HG03135 (cell line): Measurements from ENCODE around the gene SEC11A.
A peak's percentile ranks its signal among the peaks of the same experiment; 100 is the strongest.
"Not testable (repeated sequence)": the region's sequence is repeated elsewhere in the genome, so short reads cannot be mapped to it uniquely, and the experiment has no call there.

Source experiments
- ATAC-seq: cut with Tn5 transposase; IDR thresholded peaks from one replicate; pipeline ENCODE4 v1.9.1; 2021; ENCODE audit warnings: mild to moderate bottlenecking, moderate library complexity; ENCODE audit not compliant: unreplicated experiment

SEC11A gene

DNA sequence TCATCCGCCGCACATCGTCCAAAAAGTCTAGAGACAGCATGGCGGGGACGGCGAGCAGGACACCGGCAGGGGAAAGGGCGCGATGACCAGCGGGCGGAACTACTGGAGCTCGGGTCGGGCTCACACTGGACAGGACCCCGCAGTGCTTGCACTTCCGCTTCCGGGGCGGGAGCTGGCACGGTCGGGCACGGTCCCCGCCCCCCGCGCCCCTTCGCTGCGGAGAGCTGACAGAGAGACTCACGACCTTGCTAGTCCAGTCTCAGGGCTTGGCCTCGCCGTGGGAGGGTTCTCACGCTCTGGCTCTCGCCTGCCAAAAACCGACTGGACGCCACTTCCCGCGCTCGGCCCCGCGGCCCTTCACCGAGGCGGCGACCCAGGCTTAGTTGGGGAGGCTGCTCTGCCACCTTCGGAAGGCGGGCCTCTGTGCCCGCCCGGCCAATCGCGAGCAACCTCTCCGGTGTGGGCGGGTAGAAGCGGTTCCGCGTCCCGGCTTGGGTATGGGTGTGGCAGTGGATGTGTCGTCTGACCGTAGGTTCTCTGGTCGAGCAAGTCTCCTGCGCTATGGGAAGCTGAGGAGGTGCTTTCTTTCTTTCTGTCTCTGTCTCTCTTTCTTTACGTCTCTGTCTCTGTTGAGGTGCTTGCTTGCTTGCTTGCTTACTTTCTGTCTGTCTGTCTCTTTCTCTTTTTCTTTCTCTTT lies at the start of gene SEC11A:
TSS of gene SEC11A (minus strand) at position 104 of the 697 bp plus-strand sequence. CDS start at position 40, 64 bp downstream.
- peak; percentile 89 for ATAC-seq

DNA sequence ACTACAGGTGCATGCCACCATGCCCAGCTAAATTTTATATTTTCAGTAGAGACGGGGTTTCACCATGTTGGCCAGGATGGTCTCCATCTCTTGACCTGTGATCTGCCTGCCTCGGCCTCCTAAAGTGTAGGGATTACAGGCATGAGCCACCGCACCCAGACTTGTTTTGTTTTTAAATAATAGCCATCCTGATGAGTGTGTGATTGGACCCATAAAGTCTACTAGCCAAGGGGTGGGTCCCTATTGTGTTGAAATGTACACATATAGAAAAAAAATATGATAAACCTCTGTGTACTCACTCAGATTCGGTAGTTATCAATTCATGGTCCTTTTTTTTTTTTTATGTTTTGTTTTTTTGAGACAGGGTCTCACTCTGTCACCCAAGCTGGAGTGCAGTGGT lies 49.7 kb upstream of the SEC11A start:
- ATAC-seq: no peak

DNA sequence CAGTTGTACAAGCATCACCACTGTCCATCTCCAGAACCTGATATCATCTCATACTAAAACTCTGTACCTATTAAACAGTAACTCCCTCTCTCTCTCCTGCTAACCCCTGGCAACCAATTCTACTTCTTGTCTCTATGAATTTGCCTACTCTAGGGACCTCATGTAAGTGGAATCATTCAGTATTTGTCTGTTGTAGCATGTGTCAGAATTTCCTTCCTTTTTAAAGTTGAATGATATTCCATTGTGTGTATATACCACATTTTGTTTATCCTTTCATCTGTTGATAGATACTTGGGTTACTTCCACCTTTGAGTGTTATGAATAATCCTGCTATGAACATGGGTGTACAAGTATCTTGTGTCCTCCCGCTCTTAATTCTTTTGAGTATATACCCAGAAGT lies 49.0 kb upstream of the SEC11A start:
- no peak for ATAC-seq

DNA sequence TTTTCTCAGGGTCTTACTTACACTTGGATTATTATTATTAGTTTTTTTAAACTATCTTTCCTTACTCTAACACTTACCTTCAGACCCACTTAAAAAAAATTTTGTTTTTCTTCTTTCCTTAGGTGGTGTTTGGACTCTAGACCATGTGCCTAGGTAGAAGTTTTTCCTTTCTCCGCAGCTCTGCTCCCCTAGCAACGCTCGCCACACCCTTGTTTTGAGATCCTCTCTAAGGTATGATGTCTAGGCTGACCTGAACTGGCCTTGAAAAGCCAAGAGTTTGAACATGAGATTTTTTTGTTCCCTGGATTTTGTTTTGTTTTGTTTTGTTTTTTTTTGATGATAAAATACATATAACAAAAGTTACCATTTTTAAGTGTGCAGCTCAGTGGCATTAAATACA lies 48.6 kb upstream of the SEC11A start:
- ATAC-seq: no peak

DNA sequence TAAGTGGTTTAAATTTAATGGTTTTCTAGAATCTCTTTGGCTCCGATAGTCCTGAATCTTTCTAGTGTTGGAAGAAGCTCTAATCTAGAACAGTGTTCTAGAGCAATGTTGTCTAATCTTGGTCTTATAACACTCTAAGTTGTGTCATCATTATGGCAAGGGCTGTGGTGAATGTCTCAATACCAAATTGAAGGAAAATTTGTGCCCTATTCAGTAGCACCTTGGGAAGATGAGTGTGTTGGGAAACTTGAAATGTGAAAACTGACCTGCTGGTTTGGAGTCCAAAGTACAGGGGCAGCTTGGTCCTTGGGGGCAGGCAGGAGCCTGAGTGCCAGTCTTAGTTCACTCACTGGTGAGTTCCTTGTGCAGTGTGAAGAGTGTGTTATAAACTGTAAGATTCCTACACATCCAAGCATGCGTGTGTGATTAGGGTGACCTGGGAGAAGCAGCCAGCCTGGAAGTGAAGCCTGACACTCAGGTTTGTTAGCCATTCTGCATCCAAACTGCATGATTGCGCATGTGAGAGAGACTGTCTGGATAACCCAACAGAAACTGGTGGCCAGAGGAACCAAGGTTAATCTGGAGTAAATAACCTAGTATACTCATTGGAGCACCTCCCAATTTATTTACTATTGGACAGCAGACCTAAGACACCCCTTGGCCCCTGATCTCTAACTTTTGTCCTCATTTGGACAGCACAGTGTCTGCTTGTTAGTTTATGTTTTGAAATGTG lies 47.1 kb upstream of the SEC11A start:
- ATAC-seq: no peak

DNA sequence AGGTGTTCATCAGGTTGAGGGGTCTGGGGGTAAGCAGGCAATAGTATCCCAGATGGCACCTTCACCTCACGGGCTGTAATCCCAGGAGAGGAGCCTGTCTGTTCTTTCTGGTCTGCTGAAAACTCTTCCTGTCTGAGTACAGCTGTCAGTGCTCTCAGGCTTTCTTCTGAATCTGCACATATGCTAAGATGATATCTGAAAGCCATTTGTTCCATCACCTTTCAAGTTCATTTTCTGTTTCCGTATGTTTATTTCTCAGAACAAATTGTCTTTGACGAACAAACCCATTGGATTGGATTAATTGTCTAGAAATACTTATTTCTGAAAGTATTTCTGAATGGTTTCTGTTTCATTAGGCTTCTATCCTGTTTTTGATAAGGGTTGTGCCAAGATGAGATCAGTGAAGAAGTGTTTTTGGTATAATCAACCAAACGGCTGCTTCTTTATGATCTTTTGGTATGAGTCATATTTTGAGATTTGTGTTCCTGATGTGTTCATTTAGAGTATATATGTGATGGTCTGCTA lies 45.7 kb upstream of the SEC11A start:
- ATAC-seq: no peak

DNA sequence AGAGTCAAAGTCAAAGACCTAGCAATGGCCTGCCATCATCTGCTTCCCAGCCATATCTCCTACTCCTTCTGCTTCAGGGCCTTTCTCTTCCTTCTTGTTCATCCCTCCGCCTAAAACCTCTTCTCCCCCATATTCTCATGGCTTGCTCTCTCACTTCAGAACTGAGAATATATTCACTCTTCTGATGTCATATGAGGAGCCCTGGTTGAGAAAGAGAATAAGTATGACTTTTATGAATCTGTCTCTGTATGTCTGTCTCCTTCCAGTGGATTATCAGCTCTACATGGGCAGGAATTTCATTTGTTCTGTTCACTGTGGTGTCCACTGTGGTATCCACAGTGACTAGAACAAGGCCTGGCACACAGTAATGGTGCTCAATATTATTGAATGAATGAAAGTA lies 44.3 kb upstream of the SEC11A start:
- ATAC-seq: no peak

DNA sequence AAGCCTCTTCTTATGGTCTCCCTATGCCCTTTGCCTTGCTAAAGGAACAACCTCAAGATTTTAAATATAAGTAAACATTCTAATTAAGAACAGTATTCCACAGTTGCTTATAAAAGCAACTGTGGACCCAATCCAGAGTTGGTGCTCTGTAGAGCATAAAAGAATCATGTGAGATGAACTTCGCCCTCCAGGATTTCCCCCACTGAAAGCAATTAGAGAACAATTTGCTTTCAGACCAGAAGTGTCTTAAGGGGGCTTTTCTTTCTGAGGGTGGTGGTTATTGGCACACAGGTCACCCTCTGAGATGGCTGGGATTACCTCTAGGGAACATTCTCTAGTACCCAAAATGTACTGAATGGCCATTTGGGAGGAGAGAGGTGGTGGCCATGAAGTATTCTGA lies 43.1 kb upstream of the SEC11A start:
- no peak for ATAC-seq

DNA sequence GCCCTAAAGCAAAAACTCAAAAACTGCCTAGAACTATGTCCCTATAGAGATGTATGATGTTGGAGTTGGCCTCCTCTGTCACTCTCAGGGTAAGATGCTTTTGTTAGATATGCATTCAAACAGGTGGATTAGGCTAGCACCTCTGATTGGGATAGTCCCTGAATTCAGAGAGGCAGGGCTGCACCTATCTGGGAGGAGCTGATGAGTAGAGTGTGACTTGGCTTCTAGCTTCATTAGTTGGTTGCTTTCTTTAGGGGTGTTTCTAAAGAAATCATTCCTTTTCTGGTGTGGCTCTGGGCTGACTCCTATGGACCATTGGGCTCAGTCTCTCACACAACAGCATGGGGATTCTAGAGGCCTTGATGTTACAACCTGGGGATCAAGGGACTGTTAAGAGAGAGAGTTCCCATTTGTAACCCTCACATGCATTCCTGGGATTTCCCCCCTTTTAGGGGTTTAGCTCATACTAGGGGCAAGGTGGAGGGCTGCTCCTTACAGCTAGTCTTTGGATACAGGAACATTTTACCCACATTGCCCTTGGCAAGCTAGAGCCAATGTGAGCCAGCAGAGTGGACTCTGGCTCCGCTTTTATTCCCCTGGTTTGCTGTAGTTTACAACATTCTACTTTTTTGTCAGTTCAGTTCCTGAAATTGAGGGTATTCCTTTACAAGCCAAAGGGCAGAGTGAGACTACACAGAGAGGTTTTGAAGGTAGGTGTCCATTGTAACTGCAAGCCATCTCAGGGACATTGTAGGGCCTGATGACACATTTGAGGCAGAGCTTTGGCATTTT lies 40.0 kb upstream of the SEC11A start:
- ATAC-seq: no peak

DNA sequence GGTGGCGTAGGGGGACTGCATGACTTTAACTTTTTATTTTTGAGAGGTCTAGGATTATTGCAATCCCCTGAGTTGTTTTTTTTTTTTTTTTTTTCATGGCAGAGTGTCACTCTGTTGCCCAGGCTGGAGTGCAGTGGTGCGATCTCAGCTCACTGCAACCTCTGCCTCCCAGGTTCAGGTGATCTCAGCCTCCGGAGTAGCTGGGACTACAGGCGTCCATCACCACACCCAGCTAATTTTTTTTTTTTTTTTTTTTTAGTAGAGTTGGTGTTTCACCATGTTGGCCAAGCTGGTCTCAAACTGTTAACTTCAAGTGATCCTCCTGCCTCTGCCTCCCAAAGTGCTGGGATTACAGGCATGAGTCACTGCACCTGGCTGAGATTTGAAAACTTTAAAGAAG lies 39.0 kb upstream of the SEC11A start:
- ATAC-seq: not testable (repeated sequence)

DNA sequence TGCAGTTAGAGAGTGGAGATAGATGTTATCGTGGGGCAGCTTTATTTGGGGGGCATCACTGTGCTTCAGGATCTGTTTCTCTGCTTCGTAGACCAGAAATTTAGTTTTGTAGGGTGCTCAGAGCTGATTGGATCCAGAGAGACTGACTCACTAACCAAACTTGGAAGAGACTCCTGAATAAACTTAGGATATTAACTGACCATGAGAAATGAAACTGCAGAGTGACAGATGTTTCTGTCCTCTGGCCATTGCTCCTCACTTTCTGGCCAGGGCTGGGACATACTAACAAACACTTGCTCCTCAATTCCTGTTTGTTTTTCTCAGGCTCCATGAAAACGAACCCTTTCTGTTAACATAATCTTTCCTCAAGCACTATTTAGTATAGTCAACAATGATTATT lies 36.8 kb upstream of the SEC11A start:
- no peak for ATAC-seq

DNA sequence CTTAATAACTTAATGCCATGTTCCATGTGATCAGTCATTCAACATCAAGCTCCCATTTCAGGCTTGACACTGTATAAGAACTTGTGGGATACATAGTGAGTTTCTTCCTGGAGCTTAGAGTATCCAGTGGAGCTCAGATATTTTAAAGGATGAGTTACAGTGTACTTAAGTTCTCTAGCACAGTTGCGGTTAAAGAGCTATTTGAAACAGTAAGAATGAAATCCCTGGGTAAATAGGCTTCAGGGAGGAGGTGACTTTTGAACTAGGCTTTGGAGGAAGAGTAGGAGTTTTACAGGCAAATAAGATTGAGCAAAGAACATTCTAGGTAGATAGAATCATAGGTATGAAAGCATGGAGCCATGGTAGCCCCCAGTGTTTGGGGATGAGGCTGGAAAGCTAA lies 36.3 kb upstream of the SEC11A start:
- no peak for ATAC-seq

DNA sequence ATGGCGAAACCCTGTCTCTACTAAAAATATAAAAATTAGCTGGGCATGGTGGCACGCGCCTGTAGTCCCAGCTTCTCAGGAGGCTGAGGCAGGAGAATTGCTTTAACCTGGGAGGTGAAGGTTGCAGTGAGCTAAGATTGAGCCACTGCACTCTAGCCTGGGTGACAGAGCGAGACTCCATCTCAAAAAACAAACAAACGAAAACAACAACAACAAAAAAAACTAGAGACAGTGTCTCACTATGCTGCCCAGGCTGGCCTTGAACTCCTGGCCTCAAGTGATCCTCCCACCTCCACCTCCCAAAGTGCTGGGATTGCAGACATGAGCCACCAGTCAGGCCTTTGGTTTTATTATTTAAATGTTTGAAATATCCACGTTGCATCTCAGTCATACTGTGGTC lies 35.8 kb upstream of the SEC11A start:
- ATAC-seq: not testable (repeated sequence)

DNA sequence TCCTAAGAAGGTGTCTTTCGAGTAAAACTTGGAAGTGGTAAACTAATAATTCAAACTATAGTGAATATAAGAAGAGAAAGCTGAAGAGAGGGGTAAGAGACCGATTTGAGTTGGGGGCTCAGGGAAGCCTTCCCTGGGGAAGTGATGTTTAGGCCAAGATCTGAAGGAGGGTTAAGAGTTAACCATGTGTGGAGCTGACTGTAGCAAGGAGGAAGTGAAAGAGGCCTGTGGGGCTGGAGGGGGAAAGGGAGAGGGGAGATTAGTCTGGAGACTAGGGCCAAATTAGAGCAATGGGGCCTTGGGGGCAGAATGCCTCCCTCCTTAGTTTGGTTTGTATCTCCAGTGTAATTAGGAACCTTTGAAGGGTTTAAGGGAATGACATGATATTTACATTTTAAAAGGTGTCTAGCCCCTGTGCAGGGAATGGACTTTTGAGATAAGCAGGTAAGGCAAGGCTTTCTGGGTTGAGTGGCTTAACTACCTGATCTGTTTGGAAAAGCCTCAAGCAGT lies 34.7 kb upstream of the SEC11A start:
- peak; percentile 24 for ATAC-seq

DNA sequence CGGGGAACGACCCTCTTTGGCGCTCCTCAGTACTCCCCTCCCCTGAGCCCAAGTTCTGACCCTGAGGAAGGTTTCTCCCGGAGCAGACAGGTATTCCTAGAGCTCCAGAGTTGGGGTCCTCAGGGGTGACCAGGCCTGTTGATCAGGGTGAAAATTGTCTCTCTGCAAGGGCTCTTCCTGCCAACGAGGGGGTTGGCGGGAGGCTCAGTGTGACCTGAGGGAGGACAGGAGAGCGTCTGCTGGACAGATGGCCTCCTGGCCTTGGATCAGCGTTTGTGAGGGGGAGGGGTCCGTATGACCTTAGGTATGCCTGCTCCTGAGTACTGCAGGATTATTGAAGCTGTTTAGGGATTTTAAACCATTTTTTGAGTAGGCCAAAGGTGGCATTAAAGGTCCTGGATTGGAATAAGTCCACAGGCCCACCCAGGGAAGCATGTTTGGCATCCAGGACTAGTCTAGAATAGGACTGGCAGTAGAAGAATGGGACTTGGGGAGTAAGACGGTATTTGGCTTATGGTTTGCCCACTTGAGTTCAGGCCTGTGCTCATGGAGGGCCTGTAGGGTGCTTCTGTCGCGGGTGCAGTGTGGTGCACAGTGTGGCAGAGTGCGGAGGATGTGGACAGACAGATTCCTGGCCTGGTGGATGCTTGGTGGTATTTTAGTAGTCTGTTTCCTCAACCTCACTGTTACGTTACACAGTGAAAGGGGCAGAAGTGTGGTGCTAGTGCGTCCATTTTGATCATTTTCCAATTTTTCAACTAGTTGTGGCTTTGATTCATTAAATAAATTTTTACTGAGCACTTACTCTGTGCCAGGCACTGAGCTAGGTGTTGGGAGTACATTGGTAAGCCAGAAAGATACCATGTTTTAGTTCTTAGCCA lies 33.4 kb upstream of the SEC11A start:
- ATAC-seq: peak; percentile 0

DNA sequence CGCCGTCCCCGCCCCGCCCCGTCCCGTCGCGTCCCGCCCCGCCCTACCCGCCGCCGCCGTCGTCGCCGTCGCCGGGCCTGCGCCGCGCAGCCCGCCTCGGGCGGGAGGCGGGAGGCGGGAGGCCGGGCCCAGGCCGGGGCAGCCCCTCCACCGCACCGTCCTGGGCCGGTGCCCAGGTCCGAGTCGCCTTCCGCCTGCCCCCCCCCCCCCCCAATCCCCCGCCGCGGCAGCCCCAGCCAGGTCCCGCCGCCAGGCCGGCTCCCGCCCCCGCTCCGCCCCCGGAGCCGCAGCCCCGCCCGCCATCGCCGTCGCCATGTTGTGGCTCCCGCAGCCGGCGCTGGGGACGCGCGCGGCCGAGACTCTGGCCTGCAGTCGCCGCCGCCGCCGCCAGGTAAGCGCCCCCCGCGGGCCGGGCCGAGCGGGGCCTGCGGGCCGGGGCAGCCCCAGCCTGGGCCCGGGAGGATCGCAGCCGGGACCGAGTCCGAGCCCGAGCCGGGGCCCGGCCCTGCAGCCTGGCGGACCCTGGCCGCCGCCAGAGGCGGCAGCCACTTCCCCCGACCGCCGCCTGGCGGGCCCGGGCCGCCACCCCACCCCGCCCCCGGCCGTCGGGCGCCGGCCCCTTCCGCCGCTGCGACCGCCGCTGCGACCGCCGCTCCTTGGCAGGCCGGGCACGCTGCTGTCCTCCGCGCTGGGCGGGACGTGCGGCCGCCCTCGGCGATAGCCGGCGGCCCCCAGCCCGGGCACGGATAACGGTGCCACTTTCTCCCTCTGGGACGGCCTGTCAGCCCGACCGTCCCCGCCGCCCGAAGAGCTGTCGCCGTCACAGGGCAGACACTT lies 32.6 kb upstream of the SEC11A start, which contains the start of gene ZNF592:
TSS of gene ZNF592 (plus strand) at position 319 of the 837 bp plus-strand sequence. CDS start 34,084 bp downstream, outside the sequence.
- ATAC-seq: peak; percentile 55

DNA sequence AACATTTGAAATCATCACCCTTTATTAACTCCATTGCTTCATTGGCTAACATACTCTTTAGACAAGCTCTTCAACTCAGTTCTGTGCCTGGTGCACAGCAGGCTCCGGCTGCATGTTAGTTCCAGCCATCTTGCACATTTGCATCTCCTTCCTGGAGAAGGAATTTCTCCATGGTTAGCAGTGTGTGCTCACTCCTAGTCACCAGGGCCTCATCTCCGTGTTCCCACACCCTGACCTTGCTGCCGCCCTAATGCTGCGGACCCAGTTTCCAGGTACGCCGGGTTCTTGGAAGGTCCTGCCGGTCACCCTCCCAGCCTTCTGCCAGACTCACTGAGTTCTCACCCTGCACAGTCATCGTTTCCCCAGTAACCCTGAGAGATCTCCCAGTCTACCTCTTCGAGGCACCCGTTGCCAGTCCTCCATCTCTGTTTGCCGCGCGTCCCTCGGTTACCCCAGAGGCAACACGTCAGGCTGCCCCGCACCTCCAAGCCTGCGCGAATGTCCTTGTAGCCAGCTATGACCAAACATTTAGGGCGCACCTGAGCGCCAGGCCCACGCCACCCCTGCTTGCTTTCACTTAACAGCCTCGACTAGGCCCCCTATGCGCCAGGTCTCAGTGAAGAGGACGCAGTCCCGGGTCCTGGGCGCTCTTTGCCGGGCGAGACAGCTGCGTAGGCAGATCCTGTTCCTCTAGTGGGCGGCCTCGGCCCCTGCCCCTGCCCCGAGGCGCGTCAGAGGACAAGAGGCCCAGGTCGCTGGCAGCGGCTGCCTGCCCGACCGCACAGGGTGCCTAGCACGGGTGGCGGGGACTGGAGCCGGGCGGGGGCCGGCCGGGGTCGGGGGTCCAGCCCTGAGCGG lies 31.7 kb upstream of the SEC11A start:
- peak; percentile 50 for ATAC-seq

DNA sequence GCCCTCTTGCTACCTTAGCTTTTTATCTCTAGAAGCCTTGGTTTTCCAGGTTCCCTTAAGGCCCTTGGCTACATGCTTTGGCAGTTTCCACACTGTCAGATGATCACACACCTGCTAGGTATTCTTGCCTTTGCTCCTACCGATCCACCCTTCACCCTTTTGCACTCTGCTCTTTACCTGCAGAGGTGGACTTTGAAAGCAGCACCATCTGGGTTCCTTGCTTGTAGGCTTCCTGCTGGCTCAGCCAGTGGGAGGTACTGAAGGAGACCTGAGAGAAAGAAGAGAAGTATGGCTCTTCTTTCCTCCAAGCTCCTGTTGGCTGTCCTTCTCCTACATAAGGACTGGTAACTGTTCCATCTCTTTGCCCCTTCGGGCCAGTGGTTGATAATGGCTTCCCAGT lies 25.2 kb upstream of the SEC11A start:
- ATAC-seq: no peak
